ENCODE results near the gene NMS.

The NMS gene

DNA sequence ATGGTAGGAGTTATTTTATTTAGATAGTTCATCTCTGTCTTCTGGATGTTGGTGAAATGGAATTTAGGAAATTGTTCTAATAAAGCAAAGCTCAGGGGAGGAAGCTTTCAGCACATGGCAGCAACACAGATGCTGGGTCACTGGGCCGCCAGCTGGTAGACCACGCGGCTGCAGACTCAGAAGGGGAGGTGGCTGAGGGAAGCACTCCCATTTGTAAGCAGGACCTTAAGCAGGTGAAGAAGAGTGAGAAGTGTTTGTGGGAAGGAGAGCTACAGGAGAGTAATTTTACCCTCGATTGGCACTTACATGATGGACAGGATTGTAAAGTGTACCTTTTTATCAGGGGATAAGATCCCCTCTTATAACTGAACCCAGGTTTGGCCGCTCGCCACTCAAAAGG lies 24.4 kb downstream of the NMS start:
- no peak for DNase-seq

DNA sequence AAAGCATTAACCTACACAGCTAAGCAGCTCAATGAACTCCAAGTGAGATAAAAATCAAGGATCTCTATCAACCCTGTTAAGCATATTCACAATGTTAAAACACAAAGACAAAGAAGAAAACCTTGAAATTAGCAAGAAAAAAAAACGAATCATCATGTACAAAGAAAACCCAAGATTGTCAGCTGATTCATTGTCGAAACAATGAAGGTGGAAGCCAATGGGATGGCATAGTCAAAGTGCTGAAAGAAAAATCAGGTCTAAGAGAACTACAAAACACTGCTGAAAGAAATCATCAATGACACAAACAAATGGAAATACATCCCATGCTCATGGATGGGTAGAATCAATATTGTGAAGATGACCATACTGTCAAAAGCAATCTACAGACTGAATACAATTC lies 32.5 kb downstream of the NMS start:
- no peak for DNase-seq

DNA sequence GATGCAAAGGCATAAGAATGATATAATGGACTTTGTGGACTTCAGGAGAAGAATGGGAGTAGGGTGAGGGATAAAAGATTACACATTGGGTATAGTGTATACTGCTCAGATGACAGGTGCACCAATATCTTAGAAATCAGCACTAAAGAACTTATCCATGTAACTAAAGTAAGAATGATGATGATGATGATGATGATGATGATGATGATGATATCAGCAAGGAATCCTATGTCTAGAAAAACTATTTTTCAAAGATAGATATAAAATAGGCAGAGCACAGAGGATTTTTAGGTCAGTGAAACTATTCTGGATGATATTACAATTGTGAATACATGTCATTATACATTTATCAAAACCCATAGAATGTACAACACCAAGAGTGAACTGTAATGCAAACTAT lies 34.3 kb downstream of the NMS start:
- DNase-seq, result no peak

DNA sequence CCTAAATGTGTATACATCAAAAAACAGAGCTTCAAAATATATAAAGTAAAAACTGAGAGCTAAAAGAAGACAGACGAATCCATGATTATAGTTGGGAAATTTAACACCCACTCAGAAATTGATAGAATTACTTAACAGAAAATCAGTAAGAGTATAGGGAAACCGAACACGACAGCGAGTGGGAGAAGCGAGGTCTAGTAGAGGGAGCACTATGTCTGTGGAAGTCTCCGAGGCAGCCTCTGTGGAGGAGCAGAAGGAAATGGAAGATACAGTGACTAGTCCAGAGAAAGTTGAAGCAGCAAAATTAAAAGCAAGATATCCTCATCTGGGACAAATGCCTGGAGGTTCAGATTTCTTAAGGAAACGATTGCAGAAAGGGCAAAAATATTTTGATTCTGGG lies 38.8 kb downstream of the NMS start:
- DNase-seq, result no peak

DNA sequence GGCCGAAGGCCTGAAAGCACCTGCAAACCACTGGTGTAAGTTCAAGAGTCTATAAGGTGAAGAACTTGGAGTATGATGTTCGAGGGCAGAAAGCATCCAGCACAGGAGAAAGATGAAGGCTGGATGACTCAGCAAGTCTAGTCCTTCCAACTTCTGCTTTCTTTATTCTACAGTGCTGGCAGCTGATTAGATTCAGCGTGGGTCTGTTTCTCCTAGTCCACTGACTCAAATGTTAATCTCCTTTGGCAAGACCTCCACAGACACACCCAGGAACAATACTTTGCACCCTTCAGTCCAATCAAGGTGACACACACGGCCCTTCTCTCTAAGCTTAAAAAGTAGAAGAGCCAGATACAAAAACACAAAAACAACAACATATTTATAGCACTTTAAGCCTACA lies 43.4 kb downstream of the NMS start:
- no peak for DNase-seq

DNA sequence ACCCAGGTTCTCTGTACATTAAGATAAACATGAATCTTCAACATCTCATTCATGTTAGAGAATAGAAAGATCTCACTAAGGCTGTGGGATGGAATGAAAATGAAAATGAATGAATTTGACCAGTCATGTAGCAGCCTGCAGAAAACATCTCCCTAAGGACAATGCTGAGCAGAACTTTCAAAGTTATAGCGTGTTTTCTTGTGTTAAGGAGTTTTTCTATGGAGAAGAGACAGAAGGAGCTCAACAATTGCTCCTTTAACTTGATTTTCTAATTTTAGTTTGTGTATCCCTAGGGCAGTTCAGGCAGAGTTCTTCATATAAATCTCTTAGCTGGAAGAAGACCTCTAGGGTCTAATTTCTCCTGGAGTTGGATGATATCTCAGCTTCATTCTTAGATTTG lies 47.3 kb downstream of the NMS start:
- no peak for DNase-seq

DNA sequence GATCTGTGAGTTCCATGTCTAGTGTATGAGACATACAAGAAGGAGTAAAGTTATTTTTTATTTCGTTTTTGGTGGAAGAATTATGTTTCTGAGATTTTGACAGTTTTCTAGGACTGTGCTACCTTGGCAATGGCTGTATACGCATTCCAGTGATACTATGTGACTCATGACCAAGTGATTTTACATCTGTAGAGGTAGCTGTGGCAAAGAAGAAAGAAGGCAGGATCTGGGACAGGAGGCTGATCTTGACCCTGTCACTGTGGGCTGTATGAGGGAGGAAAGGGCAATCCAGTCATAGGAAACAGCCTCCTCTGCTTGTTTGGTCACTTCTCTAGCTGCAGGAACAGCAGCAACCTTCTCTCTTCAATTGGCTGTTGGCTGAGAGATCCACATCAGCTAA lies 48.5 kb downstream of the NMS start:
- DNase-seq, result no peak

DNA sequence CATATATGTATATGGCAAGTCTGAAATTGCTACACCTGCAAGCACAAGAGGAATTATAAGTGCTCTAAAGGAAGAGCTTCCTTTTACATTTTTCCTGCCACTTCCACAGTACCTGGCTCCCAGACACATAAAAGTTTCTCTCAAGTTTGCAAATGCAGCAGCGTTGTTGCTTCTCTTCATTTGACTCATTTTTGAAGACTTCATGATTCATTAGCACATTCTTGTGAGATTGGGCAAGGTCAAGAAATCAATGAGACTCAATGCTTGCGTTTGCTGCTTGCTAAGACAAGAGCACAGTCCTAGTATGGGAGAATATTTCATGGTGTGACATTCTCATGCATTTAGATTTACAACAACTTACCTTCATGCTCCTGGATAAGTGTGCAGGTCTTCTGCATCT lies 49.9 kb downstream of the NMS start:
- no peak for DNase-seq

DNA sequence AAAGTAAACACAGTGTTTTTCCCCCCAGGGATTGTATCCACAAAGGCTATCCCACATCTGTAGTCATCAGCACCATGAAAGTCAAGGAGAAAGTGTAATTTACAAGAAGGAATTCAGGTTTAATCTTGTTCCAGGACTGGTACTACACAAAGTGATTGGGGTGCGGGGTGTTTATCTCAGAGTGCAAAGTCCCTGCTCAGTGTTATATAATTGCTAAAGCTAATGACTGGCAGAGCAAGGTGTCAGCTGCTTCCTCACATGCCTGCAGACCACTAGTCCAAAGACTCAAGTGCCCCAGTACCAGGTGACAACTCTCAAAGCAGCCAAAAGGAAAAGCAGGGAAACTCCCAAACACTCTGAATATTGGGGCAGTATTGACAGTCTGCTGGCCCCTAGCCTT lies 52.1 kb downstream of the NMS start:
- DNase-seq, result no peak

DNA sequence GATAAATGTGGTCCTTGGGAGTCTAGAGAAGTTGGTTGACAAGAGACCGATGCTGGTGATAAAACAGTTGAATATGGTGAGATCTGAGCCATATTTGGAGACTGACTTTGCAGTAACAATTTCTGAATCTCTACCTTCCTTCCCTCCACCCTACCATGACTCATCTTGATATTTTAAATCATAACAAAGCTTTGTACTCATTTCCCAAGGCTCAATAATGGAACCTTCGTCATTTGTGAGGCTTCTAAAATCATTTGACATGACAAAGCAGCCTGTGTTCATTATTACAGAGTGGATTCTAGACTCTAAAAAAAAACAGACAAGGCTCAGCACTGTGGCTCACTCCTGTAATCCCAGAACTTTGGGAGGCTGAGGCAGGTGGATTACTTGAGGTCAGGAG lies 54.0 kb downstream of the NMS start:
- DNase-seq, result no peak

DNA sequence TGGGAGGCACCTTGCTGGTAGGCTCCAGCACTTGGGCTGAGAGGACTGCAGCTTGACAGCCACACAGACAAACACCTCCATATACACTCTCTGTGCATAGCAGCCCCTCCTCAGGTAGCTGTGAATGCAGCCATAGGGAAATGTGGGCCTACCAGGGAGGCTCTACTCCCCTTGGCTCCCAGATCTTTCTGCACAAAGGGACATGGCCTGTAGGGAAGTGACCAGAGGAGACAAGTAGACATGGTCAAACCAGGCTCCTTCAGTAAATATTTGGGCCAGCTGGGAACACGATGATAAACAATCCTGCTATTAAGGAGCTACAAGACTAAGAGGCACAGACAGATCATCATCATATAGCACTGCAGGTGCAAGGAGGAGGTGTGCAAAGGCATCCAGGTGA lies 56.6 kb downstream of the NMS start:
- DNase-seq, result no peak

DNA sequence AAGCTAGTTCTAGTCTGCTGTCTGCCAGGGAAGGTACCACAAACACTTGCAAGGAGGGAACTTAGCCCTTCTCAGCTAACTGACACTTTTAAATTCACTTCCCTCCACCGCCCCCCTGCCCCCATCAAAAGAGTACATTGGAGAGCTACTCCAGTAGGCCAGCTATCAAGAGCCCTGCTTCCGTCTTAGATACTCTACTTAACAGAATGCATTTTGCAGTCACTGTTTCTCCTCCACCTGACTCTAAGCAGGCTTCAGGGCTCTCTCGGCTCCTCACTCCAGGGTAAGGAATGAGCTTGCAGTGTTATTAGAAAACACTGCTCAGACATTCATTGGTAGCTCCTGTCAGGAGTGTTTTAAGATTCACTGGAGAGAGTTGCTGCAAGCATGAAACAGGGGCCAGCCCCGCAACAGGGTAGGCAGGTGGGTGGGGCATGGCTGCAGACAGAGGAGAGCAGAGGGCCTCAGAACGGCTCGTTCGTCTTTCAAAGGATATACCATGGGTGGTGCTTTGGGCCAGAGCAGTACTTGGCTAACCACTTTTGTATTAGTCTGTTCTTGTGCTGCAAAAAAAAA lies 57.2 kb downstream of the NMS start:
- DNase-seq, result no peak

DNA sequence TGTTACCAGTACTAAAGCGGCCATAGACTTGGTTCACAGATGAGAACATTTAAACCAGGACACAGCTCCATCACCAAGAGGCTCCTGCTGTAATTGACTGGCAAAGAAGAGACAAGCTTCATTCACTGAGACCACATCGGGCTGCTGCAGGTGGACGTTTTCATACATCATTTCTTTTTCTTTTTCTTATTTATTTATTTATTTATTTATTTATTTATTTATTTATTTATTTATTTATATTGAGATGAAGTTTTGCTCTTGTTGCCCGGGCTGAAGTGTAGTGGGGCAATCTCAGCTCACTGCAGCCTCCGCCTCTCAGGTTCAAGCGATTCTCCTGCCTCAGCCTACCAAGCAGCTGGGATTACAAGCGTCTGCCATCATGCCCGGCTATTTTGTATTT lies 58.9 kb downstream of the NMS start:
- DNase-seq, result no peak

DNA sequence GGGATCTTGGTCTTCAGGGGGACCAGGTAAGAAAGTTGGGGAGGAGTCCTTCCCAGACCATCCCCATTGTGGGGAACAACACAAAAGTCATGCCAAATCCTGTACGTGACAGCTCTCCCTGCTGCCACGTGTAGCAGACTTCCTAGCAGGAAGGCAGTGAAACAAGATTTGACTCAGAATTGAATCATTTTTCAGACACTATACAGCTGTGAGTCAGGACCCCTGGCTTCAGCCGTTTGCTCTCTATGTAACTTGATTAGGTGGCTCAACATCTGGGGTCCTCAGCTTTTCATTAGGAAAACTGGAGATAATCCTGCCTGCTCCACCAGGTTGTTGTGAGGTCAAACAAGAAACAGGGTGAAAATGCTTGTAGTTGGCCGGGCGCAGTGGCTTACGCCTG lies 59.6 kb downstream of the NMS start:
- DNase-seq, result no peak
